HG03432 (cell line): ENCODE measurements around the gene WDPCP.
"Not testable (repeated sequence)": the region's sequence is repeated elsewhere in the genome, so short reads cannot be mapped to it uniquely, and the experiment has no call there.

Experiments
- ATAC-seq: cut with Tn5 transposase; IDR thresholded peaks from one replicate; pipeline ENCODE4 v1.9.1; 2021; ENCODE audit warnings: mild to moderate bottlenecking, moderate library complexity; ENCODE audit not compliant: unreplicated experiment

Gene WDPCP

GRCh38 chr2:63588385-63589147, at the start of gene WDPCP, which contains the start of gene MDH1:
WDPCP (minus strand) TSS chr2:63588477; CDS start chr2:63588271, 206 bp downstream.
MDH1 (plus strand) TSS chr2:63588963; CDS start chr2:63589044, 81 bp downstream.
- peak; percentile 88 for ATAC-seq

DNA sequence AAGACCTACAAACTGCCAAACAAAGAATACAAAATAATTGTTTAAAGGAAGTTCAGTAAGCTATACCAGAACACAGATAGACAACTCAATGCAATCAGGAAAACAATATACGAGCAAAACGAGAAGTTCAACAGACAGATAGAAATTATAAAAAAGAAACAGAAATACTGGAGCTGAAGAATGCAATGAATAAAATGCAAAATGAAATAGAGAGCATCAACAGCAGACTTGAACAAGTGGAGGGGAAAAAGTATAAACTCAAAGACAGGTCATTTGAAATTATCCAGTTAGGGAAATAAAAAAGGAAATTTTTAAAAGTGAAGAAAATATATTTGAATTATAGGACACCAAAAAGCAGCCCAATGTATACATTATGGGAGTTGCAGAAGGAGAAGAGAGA, 44.1 kb upstream of the WDPCP start:
- no peak for ATAC-seq

DNA sequence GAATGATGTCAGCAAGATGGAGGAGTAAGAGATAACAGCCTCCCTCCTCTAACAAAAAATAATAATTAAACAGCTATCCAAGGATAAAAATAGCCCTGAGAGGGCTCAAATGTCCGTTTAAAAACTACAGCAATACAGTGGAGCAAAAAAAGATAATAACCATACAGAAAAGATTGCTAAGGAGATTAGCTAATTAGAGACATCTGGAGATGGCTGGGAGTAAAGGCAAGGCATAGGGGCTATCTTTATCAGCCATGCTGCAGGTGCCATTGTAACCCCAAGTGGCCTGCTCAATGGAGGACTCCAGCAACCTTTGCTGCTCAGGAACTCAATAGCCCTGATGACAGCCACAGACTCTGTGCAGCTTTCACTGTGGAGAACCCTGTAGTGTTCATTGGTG, 43.2 kb upstream of the WDPCP start:
- ATAC-seq: no peak

DNA sequence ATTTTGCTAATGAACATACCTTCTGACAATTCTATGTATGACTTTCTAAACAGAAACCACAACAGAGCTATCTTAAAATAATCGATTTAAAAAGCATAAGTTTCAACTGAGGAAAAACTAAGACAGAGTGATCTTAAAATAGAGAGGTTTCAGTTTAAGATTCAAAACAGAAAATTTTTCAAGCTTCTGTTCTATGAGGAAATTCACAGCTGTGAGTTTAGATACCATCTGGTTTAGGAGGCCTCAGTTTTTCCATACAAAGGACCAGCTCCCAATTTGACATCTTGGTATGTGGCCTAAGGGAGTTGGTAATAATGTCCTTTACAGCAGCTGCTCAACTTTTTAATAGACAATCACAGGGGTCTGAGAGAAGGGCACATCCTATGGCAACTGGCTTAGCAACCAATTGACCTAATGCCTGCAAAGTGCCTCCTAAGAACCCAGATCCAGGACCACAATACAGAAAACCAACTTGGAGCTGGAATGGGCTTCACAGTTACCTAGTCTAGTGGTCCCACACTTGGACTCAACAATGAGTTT, 40.2 kb upstream of the WDPCP start:
- ATAC-seq: no peak

DNA sequence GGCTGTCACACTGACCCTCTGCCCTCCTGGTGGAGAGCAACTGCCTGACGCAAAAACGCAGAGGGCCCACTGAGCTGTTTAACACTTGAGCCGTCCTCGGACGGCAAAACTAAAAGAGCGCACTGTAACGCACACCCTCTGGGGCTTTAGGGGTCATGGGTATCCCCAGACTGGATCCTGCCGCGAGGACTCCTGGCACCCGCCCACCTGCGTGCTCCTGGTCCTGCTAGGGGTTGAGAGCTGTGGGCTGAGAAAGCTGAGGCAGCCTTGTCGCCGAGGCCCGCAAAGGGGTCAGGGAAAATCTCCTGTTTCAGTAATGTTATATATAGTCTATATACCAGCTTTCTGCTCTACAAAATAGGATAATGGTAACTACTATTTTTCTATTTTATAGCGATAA, 39.6 kb upstream of the WDPCP start:
- no peak for ATAC-seq

DNA sequence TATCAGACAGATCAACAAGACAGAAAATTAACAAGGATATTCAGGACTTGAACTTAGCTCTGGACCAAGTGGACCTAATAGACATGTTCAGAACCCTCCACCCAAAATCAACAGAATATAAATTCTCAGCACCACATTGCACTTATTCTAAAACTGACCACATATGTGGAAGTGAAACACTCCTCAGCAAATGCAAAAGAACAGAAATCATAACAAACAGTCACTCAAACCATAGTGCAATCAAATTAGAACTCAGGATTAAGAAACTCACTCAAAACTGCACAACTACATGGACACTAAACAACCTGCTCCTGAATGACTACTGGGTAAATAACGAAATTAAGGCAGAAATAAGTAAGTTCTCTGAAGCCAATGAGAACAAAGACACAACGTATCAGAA, 35.5 kb upstream of the WDPCP start:
- ATAC-seq: not testable (repeated sequence)

- no peak for ATAC-seq
Measured at GRCh38 chr2:63622751-63623150, 34.5 kb upstream of the WDPCP start.

GRCh38 chr2:63619328-63619727, 31.1 kb upstream of the WDPCP start:
- ATAC-seq: no peak

DNA sequence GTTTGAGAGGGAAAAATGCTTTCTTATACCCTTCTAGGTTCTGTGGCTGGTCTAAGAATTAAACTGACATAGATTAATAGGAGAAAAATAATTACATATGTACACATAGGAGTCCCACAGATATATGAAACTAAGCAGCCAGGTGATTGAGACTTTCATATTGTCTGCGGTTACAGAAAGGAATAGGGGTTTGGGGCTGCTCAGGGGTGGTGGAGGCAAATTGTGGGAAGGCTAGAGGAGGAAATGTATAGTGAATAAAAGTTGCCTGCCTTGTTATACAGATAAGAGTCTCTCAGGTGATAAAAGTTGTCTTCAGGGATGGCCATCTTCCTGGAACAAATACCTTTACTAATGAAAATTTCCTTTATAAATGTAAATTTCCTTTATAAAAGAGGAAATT, 29.1 kb upstream of the WDPCP start:
- no peak for ATAC-seq

DNA sequence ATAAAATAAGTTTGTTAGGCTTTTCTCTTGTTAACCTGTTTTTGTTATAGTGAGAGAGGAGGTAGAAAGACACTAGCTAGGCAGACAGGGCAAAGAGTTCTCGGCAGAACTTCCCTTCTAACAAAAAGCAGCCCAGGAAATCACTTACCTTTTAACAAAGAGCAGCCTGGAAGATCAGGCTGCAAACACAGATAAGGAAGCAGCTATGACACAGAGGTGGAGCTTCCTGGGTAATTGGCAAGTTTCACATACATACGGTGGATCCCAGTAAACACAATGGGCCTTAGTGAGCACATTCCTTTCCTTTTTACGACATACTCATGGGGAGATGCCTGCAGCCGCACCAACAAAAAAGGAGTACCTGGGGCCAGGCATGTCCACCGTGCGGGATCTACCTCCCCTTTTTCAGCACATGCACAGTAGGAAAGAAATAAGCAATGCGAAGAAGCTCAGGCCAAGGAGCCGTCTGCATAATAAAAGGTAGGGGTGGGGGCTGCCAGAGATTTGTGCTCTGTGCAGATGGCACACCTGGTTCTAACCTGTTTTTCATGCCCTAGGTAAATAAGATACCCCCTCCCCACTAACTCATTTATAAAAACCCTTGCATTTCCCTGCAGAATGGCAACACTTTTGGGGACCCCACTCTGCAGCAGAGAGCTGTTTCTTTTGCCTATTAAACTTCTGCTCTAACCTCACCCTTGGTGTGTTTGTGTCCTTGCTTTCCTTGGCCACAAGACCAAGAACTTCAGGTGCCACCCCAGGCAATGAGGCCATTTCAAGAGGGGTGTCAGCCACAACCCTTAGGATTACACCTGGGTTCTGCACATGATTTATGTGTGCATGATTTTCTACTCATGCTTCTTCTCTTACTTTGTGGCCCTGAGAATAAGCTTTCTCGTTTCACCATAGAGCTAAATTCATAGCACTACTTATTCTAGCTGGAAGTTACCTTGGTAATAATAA, 27.0 kb upstream of the WDPCP start:
- no peak for ATAC-seq

- ATAC-seq: no peak
Measured at GRCh38 chr2:63614448-63614968, 26.2 kb upstream of the WDPCP start.

DNA sequence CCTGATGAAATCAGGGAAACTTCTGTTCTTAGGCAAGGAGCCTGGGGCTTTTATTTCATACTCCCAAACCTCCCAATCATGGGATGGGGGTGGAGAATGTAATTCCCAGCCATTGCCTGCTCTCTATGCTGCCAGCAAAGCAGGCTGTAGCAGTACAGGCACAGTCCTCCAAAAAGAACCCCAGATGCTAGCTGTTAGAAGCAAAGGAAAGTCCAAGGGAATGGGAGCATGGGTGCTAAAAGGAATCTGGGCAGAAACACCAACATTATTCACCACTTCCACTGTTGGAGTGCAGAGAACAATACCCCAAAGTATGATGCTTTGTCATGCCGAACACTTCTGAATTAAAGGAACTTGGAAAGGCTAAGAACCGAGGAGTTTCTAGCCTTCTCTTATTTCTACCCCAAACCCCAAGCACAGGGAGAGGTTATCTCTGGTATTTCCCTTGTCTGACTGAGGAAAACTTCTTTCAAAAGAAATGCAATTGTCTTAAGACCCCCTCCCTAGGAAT, 25.2 kb upstream of the WDPCP start:
- ATAC-seq: no peak

- ATAC-seq: no peak
Measured at GRCh38 chr2:63610525-63610924, 22.2 kb upstream of the WDPCP start.

- not testable (repeated sequence) for ATAC-seq
Measured at GRCh38 chr2:63608865-63609264, 20.6 kb upstream of the WDPCP start.

- ATAC-seq: no peak
Measured at GRCh38 chr2:63604666-63605065, 16.4 kb upstream of the WDPCP start.

DNA sequence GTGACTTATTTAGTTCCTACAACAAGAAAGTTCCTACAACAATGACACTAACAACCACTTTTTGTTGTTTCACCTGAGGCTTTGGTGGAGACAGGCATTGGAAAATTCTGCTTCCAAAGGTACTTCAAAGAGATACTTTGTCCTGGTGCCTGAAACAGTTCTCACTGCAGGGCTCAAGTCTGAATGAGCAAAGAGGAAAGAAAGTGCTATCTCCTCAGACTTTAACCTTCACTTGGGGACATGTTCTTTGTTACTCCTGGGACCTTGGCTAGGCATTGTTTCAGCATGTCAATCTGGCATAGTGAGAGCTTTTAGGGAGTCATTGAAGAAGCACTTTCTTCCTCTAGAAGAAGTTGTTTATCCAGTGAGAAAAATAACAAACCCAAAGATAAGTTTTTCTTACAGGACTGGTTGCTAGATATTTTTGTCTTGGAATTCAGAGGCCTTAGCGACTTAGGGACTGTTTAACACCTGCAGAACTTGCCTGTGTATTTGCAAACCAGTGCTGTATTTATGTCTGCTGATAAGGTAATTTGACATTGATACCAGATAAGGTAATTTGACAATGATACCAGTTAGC, 12.7 kb upstream of the WDPCP start:
- no peak for ATAC-seq

GRCh38 chr2:63598981-63599380, 10.7 kb upstream of the WDPCP start:
- ATAC-seq: no peak

DNA sequence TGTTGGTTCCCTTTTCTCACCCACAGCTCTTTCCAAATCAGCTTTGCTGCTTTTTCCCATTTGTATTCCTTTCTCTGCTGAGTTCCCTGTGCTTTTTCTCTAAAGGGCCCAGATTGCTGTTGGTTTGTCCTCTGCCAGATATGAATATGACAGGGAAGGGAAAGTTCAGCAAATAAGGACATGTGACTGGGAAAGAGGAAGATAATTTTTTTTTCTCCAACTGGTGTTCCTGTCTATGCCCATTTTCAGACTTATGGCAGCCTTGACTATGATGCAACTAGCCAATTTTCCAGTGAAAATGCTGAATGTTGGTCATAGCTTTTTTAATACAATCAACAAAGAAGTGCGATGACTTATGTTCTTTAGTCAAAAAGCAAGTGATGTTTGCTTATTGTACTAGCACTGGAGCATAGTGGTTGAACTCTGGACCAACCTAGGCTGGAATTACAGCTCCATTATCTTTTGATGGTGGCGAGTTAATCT, 8.2 kb upstream of the WDPCP start:
- no peak for ATAC-seq

- ATAC-seq: no peak
Measured at GRCh38 chr2:63594660-63595059, 6.4 kb upstream of the WDPCP start.

- ATAC-seq: no peak
Measured at GRCh38 chr2:63591566-63592175, 3.4 kb upstream of the WDPCP start.
